NB4 (cell line): ENCODE results near the gene LVRN.
"Not testable (repeated sequence)": the region's sequence is repeated elsewhere in the genome, so short reads cannot be mapped to it uniquely, and the experiment has no call there.

ENCODE experiments used
- DNase-seq: peaks from one replicate; pipeline ENCODE4 v3.0.0; 2010; ENCODE audit warnings: low read depth
- H3K4me3 ChIP-seq: one replicate; pipeline ENCODE4 v1.5.1; 2011; ENCODE audit warnings: mild to moderate bottlenecking, low read depth, low read length, moderate library complexity
- MYC ChIP-seq: IDR thresholded peaks from 2 replicates; pipeline ENCODE4 v1.6.1; 2011; ENCODE audit warnings: low read depth, low read length
- POLR2A ChIP-seq: IDR thresholded peaks from 2 replicates; pipeline ENCODE4 v1.6.1; 2011; ENCODE audit warnings: mild to moderate bottlenecking; ENCODE audit not compliant: insufficient read length; ENCODE audit errors: extremely low read depth
- TF ChIP-seq, protein P1 (sequence below): IDR thresholded peaks from one replicate; pipeline ENCODE4 v1.5.1; 2012; ENCODE audit warnings: low read depth, low read length
- TF ChIP-seq, protein P2 (sequence below): IDR thresholded peaks from 2 replicates; pipeline ENCODE4 v1.6.1; 2011; ENCODE audit warnings: low read depth, low read length

The LVRN gene, protein sequence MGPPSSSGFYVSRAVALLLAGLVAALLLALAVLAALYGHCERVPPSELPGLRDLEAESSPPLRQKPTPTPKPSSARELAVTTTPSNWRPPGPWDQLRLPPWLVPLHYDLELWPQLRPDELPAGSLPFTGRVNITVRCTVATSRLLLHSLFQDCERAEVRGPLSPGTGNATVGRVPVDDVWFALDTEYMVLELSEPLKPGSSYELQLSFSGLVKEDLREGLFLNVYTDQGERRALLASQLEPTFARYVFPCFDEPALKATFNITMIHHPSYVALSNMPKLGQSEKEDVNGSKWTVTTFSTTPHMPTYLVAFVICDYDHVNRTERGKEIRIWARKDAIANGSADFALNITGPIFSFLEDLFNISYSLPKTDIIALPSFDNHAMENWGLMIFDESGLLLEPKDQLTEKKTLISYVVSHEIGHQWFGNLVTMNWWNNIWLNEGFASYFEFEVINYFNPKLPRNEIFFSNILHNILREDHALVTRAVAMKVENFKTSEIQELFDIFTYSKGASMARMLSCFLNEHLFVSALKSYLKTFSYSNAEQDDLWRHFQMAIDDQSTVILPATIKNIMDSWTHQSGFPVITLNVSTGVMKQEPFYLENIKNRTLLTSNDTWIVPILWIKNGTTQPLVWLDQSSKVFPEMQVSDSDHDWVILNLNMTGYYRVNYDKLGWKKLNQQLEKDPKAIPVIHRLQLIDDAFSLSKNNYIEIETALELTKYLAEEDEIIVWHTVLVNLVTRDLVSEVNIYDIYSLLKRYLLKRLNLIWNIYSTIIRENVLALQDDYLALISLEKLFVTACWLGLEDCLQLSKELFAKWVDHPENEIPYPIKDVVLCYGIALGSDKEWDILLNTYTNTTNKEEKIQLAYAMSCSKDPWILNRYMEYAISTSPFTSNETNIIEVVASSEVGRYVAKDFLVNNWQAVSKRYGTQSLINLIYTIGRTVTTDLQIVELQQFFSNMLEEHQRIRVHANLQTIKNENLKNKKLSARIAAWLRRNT

DNA sequence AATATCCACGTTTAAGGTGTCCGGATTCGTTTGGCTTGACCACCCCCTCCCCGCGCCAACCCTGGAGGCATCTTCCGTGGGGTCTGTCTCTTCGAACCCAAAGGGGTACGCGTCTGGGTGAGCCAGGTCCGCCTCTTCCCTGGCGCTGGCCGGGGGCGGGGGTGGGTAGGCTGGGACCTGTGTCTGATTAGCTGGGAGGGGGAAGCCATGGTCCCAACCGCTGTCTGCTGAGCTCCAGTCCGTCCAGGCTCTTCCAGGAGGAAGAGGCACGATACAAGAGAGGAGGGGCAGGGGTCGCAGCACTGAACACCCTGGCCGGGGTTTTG is at the start of gene LVRN:
TSS of gene LVRN (plus strand) at position 237 of the 326 bp plus-strand sequence. CDS start 143 bp downstream, outside the sequence.
- TF ChIP-seq MYC (no peak), POLR2A (no peak)
- TF ChIP-seq, protein P1, sequence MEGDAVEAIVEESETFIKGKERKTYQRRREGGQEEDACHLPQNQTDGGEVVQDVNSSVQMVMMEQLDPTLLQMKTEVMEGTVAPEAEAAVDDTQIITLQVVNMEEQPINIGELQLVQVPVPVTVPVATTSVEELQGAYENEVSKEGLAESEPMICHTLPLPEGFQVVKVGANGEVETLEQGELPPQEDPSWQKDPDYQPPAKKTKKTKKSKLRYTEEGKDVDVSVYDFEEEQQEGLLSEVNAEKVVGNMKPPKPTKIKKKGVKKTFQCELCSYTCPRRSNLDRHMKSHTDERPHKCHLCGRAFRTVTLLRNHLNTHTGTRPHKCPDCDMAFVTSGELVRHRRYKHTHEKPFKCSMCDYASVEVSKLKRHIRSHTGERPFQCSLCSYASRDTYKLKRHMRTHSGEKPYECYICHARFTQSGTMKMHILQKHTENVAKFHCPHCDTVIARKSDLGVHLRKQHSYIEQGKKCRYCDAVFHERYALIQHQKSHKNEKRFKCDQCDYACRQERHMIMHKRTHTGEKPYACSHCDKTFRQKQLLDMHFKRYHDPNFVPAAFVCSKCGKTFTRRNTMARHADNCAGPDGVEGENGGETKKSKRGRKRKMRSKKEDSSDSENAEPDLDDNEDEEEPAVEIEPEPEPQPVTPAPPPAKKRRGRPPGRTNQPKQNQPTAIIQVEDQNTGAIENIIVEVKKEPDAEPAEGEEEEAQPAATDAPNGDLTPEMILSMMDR = no peak
- TF ChIP-seq, protein P2, sequence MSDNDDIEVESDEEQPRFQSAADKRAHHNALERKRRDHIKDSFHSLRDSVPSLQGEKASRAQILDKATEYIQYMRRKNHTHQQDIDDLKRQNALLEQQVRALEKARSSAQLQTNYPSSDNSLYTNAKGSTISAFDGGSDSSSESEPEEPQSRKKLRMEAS = no peak
- no peak within 1 kb of the TSS for H3K4me3 ChIP-seq
- no peak for DNase-seq

DNA sequence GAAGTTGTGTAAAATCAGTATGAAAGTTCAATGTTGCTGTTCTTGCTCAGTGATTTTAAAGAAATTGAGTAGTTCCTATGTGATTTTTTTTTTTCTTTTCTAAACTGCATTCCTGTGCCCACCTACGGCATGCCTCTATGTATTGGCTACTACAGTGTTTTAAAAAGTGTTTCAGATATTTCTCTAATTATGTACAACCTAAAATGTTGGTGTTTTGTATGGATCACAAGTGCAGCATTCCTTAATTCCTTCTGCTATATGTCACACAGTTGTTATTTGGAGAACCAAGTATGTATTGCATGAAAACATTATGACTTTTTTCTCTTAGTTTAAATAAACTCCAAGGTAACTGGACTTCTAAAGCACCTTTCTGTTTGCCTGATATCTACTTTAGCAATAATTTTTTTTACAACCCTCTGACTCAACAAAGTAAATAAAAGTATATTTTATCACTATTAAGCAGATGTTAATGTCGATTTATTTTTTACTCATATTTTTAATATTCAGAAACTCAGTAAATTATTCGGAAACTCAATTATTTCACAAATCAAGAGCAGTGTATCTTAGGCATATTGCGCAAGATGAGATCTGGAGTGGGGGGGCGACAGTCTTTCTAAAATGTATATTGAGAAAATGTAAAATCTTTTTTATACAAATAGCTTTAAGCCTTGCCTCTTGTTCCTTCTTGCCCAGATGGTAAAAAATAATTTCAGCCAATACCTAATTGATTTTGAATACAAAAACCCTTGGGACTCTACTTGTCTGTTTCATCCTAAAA is 48.5 kb upstream of the LVRN start:
- not testable (repeated sequence) for H3K4me3 ChIP-seq, DNase-seq

DNA sequence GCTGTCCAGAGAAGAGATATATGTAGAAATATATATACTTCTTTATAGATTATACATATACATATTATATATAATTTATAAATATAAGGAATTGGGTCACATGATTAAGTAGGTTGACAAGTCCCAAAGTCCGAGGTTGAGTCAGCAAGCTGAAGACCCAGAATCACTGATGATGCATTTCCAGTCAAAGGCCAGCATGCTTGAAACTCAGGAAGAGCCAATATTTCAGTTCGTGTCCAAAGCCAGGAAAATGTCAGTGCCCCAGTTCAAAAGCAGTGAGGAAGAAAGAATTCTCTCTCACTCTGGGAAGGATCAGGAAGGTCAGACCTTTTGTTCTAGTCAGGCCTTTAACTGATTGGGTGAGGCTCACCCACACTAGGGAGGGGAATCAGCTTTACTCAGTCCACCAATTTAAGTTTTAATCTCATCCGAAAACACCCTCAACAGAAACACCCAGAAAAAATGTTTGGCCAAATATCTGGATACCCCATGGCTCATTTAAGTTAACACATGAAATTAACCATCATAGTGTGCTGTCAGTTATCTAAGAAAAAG is 42.0 kb upstream of the LVRN start:
- no peak overlapping the region for H3K4me3 ChIP-seq
- TF ChIP-seq POLR2A (no peak), MYC (no peak)
- TF ChIP-seq, protein P2 = no peak
- TF ChIP-seq, protein P1 = no peak
- DNase-seq = no peak

DNA sequence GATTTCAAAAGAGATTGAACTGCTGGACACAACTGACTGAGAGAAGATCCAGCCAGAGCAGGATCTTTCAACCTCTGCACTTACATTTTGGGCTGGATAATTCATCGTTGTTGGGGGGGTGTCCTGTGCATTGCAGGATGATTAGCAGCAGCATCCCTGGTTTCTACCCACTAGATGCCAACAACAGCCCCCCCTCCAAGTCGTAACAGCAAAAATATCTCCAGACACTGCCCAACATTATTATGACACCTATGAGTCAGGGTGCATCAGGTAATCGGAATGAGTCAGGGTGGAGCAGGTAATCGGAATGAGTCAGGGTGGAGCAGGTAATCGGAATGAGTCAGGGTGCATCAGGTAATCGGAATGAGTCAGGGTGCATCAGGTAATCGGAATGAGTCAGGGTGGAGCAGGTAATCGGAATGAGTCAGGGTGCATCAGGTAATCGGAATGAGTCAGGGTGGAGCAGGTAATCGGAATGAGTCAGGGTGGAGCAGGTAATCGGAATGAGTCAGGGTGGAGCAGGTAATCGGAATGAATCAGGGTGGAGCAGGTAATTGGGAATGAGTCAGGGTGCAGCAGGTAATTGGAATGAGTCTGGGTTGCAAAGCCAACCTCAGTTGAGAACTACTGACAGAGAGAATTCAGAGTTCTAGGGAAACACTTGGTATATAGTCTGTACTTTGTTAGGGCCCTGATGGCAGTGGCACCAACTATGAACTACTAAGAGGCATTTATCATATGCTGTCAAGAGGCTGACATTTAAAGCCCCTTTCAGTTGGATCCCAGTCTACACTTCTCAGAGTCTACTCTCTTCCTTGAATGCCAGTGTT is 33.5 kb upstream of the LVRN start:
- DNase-seq, H3K4me3 ChIP-seq: not testable (repeated sequence)

DNA sequence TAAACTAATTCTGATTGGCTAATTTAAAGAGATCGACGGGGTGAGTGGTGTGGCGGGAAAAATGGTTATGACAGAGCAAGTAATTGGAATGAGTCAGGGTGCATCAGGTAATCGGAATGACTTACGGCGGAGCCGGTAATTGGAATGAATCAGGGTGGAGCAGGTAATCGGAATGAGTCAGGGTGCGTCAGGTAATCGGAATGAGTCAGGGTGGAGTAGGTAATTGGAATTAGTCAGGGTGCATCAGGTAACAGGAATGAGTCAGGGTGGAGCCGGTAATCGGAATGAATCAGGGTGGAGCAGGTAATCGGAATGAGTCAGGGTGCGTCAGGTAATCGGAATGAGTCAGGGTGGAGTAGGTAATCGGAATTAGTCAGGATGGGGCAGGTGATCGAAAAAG is 32.1 kb upstream of the LVRN start:
- not testable (repeated sequence) for H3K4me3 ChIP-seq, DNase-seq

DNA sequence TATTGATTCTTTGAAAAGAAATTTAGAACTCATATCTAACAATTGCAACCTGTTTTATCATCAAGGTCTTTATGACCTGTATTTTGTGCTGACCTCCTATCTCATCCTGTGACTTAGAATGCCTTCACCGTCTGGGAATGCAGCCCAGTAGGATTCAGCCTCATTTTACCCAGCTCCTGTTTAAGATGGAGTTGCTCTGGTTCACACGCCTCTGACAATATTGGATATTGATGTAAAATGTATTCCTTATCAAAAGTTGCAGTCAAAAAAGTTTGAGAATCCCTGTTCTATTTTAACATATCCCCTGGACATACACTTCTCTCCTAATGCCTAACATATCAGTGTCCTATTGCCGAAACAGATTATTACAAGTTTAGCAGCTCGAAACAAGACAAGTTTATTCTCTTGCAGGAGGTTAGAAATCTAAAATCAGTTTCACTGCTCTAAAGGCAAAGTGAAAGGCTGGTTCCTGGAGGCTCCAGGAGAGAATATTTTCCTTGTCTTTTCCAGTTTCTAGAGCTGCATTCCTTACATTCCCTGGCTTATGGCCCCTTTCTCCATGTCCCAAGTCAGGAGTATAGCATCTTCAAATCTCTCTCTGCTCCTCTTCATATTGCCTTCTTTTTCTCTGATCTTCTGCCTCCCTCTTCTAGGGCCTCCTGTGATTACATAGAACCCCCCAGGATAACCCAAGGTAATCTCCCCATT is 31.5 kb upstream of the LVRN start:
- TF ChIP-seq, protein P2 = no peak
- TF ChIP-seq MYC (no peak), POLR2A (no peak)
- TF ChIP-seq, protein P1 = no peak
- DNase-seq = no peak
- H3K4me3 ChIP-seq = no peak overlapping the region
